SK-N-MC (cell line): ENCODE results near the gene ZFAND3.

Experiments used
- DNase-seq: peaks from one replicate; pipeline ENCODE4 v3.0.0-alpha.2; 2011; ENCODE audit warnings: low read depth, low spot score
- H3K27ac ChIP-seq: fragments of 200-600 bp; sonication (generic); 2 replicates; pipeline ENCODE4 v1.5.1; 2016; ENCODE audit warnings: mixed run types
- H3K36me3 ChIP-seq: fragments of 200-600 bp; sonication (generic); 2 replicates; pipeline ENCODE4 v1.6.1; 2017; ENCODE audit warnings: antibody characterized with exemption, low read length, mixed read lengths; ENCODE audit not compliant: insufficient read depth
- H3K4me3 ChIP-seq: fragments of 200-600 bp; sonication (generic); 2 replicates; pipeline ENCODE4 v1.5.1; 2016
- H3K9ac ChIP-seq: fragments of 200-600 bp; sonication (generic); 2 replicates; pipeline ENCODE4 v1.8.0; 2017; ENCODE audit warnings: mixed run types, mixed read lengths; ENCODE audit not compliant: insufficient read length
- H3K9me3 ChIP-seq: fragments of 200-600 bp; sonication (generic); 2 replicates; pipeline ENCODE4 v1.6.1; 2017; ENCODE audit warnings: low read depth, mild to moderate bottlenecking, antibody characterized with exemption, low read length, moderate library complexity, mixed read lengths
- EZH2 ChIP-seq: fragments of 200-600 bp; sonication (generic); IDR thresholded peaks from one replicate; pipeline ENCODE4 v1.6.1; 2017; ENCODE audit warnings: antibody characterized with exemption
- FOXP2 ChIP-seq: optimal IDR thresholded peaks from 2 replicates; pipeline ENCODE3; 2011; ENCODE audit warnings: mild to moderate bottlenecking, moderate library complexity; ENCODE audit not compliant: insufficient read depth; ENCODE audit errors: extremely low read length, control extremely low read depth
- POLR2AphosphoS5 ChIP-seq: IDR thresholded peaks from 2 replicates; pipeline ENCODE4 v1.6.1; 2012; ENCODE audit warnings: mild to moderate bottlenecking, low read depth, low read length, borderline replicate concordance

The ZFAND3 gene

DNA sequence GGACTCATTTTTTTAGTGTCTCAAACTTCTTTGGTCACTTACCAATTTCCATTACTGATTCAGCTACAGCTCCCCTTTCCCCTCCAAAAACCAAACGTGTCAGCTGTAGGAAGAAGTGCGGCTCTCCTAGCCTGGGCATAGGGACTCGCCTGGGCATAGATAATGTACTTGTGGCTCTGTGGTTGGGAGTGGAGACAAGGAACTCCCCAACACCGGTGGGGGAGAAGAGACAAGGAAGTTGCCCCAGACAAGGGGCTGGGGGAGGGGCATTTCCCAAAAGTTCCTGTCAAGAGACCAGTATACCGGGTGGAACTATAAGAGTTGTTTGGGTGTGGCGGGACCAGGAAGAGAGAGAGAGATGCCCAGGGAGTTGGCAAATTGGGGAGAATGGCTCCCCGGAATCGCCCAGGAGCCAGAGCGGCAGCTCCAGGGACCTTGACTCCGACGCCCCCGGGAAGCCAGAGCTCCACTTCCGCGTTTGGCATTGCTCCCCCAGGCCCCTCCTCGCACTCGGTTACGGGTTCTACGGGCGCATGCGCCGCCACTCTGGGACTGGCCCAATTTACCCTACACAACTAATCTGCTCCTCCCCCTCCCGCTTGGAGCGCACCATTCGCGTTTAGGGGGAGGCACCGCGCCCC is 871 bp upstream of the ZFAND3 start:
- H3K36me3 ChIP-seq, result no peaks in the 10 kb centered on the region; the same call in 1 of the 2 replicates
- TF ChIP-seq POLR2AphosphoS5 (peak; percentile 84), FOXP2 (no peak), EZH2 (no peak)
- no peaks in the 10 kb centered on the region for H3K9me3 ChIP-seq
- H3K4me3 ChIP-seq, result peak overlapping the region; percentile 83
- peak overlapping the region; percentile 89 for H3K9ac ChIP-seq
- peak; percentile 90 for DNase-seq
- peak overlapping the region; percentile 94 for H3K27ac ChIP-seq

- H3K27ac ChIP-seq, result peak overlapping the region; percentile 4; the same call in 1 of the 2 replicates
- no peak for DNase-seq
Measured at GRCh38 chr6:37819802-37820717, 533 bp downstream of the ZFAND3 start.

DNA sequence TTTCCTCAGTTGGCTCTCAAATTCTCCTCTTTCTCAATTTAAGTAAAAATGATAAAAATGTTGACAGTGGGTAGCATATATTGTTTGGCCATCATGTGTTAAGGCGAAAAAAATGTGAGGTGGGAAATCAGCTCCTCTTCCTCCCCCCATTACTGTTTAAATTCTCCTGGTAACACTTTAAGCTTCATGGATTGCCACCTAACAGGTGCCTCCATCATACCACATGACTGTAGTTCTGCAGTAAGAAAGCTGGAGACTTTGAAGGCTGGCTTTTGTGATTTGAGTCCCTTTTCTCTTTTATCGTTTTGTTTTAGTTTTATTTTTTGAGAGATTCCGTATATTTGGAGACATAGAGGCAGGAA is 1.2 kb downstream of the ZFAND3 start:
- TF ChIP-seq POLR2AphosphoS5, result no peak
- TF ChIP-seq FOXP2, result no peak
- no peak for TF ChIP-seq EZH2
- peak overlapping the region; percentile 71 for H3K9ac ChIP-seq
- no peak for DNase-seq
- peak overlapping the region; percentile 83 for H3K4me3 ChIP-seq
- peak overlapping the region; percentile 4; the same call in 1 of the 2 replicates for H3K27ac ChIP-seq
- H3K36me3 ChIP-seq, result no peaks in the 10 kb centered on the region; the same call in 1 of the 2 replicates
- H3K9me3 ChIP-seq, result no peaks in the 10 kb centered on the region

More at GRCh38 chr6:37819802-37820717, 533 bp downstream of the ZFAND3 start:
- Histone ChIP-seq H3K9ac (peak overlapping the region; percentile 89), H3K36me3 (no peaks in the 10 kb centered on the region; the same call in 1 of the 2 replicates), H3K9me3 (no peaks in the 10 kb centered on the region), H3K4me3 (peak overlapping the region; percentile 83)
- no peak for TF ChIP-seq POLR2AphosphoS5
- no peak for TF ChIP-seq FOXP2

GRCh38 chr6:37821446-37821845 is 1.9 kb downstream of the ZFAND3 start:
- no peak for DNase-seq
- no peak overlapping the region for H3K27ac ChIP-seq
- H3K4me3 ChIP-seq, result peak overlapping the region; percentile 83
- H3K36me3 ChIP-seq, result peaks cover 4% of the 10 kb centered on the region; the same call in 1 of the 2 replicates
- peak overlapping the region; percentile 71 for H3K9ac ChIP-seq
- TF ChIP-seq POLR2AphosphoS5 (no peak), EZH2 (no peak), FOXP2 (no peak)
- H3K9me3 ChIP-seq, result no peaks in the 10 kb centered on the region

DNA sequence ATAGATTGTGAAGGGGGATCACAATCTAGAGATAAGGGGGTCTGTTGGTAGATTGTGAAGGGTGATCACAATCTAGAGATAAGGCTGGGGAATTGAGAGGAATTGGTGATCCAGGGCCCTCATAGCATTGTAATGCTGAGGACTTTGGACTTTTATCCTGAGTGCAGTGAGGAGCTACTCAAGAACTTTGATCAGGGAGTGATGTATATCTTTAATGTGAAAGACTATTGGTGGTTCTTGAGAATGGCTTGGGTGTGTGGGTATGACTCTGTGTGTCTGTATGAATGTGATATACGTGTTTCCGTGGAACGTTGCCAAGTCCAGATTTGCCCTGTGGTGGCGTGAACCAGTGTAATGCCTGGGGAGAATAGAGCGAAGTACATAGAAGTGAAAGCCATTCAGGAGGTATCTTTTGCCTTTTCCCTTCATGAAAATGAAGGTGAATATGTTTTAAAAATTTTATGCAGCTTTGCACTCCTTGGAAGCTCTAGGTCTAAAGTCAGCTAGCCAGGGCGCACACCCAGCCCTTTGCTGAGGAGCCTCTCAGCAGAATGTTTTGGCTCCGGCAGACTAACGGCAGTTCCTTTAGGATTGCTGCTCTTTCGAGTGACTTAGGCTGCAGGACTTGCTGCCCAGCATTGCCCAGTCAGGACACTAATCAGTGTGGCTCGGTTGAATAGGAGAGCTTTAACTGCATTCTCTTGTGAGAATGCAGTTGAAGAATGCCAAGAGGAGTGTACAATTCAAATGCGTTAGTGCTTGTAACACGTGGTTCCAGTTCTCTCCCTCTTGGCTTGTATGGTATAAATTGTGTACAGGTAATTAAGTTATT is 3.5 kb downstream of the ZFAND3 start:
- peaks cover 4% of the 10 kb centered on the region; the same call in 1 of the 2 replicates for H3K36me3 ChIP-seq
- no peak for TF ChIP-seq FOXP2
- no peak for TF ChIP-seq POLR2AphosphoS5
- TF ChIP-seq EZH2, result no peak
- peak overlapping the region; percentile 32; the same call in 1 of the 2 replicates for H3K27ac ChIP-seq
- H3K9ac ChIP-seq, result no peak overlapping the region
- no peaks in the 10 kb centered on the region for H3K9me3 ChIP-seq
- peak; percentile 47 for DNase-seq
- peak overlapping the region; percentile 30 for H3K4me3 ChIP-seq

GRCh38 chr6:37824170-37824569 is 4.6 kb downstream of the ZFAND3 start:
- H3K9me3 ChIP-seq, result no peaks in the 10 kb centered on the region
- no peak overlapping the region for H3K27ac ChIP-seq
- DNase-seq, result no peak
- no peak overlapping the region for H3K4me3 ChIP-seq
- no peak for TF ChIP-seq EZH2
- no peak for TF ChIP-seq POLR2AphosphoS5
- no peak for TF ChIP-seq FOXP2
- H3K36me3 ChIP-seq, result peaks cover 4% of the 10 kb centered on the region; the same call in 1 of the 2 replicates
- H3K9ac ChIP-seq, result peak overlapping the region; percentile 12

- Histone ChIP-seq H3K9ac (no peak overlapping the region), H3K36me3 (peaks cover 4% of the 10 kb centered on the region; the same call in 1 of the 2 replicates), H3K27ac (peak overlapping the region; percentile 48; the same call in 1 of the 2 replicates), H3K9me3 (no peaks in the 10 kb centered on the region), H3K4me3 (no peak overlapping the region)
- TF ChIP-seq EZH2 (no peak), POLR2AphosphoS5 (no peak), FOXP2 (no peak)
- no peak for DNase-seq
Measured at GRCh38 chr6:37826188-37826587, 6.7 kb downstream of the ZFAND3 start.

GRCh38 chr6:37826993-37827392 is 7.5 kb downstream of the ZFAND3 start:
- Histone ChIP-seq H3K9ac (no peak overlapping the region), H3K9me3 (no peaks in the 10 kb centered on the region), H3K36me3 (peaks cover 5% of the 10 kb centered on the region; the same call in 1 of the 2 replicates), H3K4me3 (no peak overlapping the region), H3K27ac (0 out of 2 replicates have a peak overlapping the region, but pooled peaks have one; percentile 38)
- no peak for TF ChIP-seq POLR2AphosphoS5
- no peak for TF ChIP-seq EZH2
- TF ChIP-seq FOXP2, result no peak
- DNase-seq, result no peak
